GM18508 (cell line): ENCODE measurements around the gene OR52B2.
"Not testable (repeated sequence)": the region's sequence is repeated elsewhere in the genome, so short reads cannot be mapped to it uniquely, and the experiment has no call there.

Experiments
- ATAC-seq: cut with Tn5 transposase; IDR thresholded peaks from one replicate; pipeline ENCODE4 v1.9.1; 2021; ENCODE audit warnings: moderate number of reproducible peaks; ENCODE audit not compliant: insufficient read depth, unreplicated experiment

Gene OR52B2

GRCh38 chr11:6156628-6157359 is 13.3 kb downstream of the OR52B2 start:
- no peak for ATAC-seq

- no peak for ATAC-seq
These were observed 18.0 kb downstream of the OR52B2 start for GRCh38 chr11:6152126-6152525.

- ATAC-seq, result no peak
These were observed 19.0 kb downstream of the OR52B2 start for GRCh38 chr11:6151117-6151516.

GRCh38 chr11:6143737-6144136 is 26.4 kb downstream of the OR52B2 start:
- not testable (repeated sequence) for ATAC-seq

- no peak for ATAC-seq
These were observed 27.2 kb downstream of the OR52B2 start for GRCh38 chr11:6142936-6143335.

GRCh38 chr11:6135936-6136335 is 34.2 kb downstream of the OR52B2 start:
- ATAC-seq, result not testable (repeated sequence)

- no peak for ATAC-seq
These were observed 37.7 kb downstream of the OR52B2 start for GRCh38 chr11:6132431-6132830.

GRCh38 chr11:6129635-6130034 is 40.5 kb downstream of the OR52B2 start:
- ATAC-seq, result no peak

- no peak for ATAC-seq
These were observed 41.1 kb downstream of the OR52B2 start for GRCh38 chr11:6129011-6129410.

GRCh38 chr11:6127881-6128280 is 42.2 kb downstream of the OR52B2 start:
- no peak for ATAC-seq

- no peak for ATAC-seq
These were observed 45.9 kb downstream of the OR52B2 start for GRCh38 chr11:6124245-6124644.
